GM12875 (cell line): ENCODE data around the gene RETN.

Source experiments
- H3K4me3 ChIP-seq: one replicate; pipeline ENCODE4 v1.5.1; 2011; ENCODE audit warnings: low read depth, low read length, control low read depth
- CTCF ChIP-seq: IDR thresholded peaks from 2 replicates; pipeline ENCODE4 v1.5.1; 2011; ENCODE audit warnings: low read depth, mild to moderate bottlenecking, control low read depth, inconsistent platforms, low read length, moderate library complexity, borderline replicate concordance; ENCODE audit not compliant: insufficient read depth

Gene RETN

GRCh38 chr19:7681340-7682174 is 12.7 kb downstream of the RETN start:
- peak; percentile 67; the same call in 1 of the 2 replicates for TF ChIP-seq CTCF
- peak overlapping the region; percentile 99 for H3K4me3 ChIP-seq

- no peak for TF ChIP-seq CTCF
- H3K4me3 ChIP-seq: peak overlapping the region; percentile 99
Observed at GRCh38 chr19:7682175-7682855, 13.5 kb downstream of the RETN start.

DNA sequence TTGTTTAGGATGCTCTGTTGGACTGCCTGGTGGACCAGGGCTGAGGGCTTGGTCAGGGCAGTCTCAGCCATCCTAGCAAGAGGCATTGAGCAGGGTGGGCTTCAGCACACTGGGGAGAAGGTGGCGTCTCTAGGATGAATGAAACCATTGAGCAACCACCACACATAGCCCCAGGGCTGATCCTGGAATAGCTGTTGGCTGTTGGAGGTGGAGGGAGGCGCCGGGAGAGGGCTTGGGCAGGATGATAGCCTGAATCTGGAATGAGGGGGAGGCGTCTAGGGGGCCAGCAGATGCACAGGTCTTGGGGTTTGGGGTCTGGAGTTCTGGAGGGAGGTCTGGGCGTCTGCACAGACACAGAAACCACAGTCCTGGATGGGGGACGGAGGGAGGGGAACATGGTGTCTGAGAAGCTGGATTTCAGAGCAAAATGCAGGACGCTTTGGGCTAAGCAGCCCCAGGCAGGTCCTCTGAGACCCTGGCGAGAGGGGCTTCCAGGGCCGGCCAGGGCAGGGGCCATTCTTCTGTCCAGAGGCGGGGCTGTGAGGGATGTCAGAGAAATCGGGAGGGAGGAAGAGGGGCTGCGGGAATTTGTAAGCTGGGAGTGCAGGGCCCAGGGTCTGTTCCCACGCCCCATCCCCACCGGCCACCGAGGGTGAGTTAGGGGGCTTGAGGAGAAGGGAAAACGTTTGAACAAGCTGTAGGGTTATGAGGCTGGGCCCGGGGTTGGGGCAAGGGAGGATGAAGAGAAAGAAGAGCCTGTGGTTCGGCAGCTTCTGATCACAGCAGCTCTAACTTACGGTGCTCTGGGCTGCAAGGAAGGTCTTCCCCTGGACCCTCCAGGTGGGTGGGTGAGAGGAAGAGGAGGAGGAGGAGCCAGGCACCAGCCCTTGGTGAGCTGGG is 16.9 kb downstream of the RETN start:
- H3K4me3 ChIP-seq: no peak overlapping the region
- no peak for TF ChIP-seq CTCF

GRCh38 chr19:7687177-7687576 is 18.3 kb downstream of the RETN start:
- no peak overlapping the region for H3K4me3 ChIP-seq
- TF ChIP-seq CTCF: no peak

GRCh38 chr19:7689165-7689564 is 20.3 kb downstream of the RETN start:
- no peak overlapping the region for H3K4me3 ChIP-seq
- no peak for TF ChIP-seq CTCF

DNA sequence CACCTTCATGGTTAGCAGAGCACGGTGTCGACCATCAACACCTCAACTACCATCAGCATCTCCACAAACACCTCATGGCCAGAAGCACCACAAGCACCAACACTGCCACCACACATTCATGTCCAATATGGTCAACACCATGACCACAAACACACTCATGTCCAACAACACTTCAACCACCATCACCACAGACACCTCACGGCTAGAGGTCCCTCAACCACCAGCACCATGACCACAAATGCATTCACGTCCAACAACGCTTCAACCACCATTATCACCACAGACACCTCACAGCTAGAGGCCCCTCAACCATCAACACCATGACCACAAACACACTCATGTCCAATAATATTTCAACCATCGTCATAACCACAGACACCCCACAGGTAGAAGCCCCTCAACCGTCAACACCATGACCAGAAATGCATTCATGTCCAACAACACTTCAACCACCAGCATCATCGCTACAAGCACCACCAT is 22.0 kb downstream of the RETN start:
- H3K4me3 ChIP-seq: no peak overlapping the region
- no peak for TF ChIP-seq CTCF
